Mesenchymal stem cell (in vitro differentiated cells and primary cell): ENCODE results near the gene ASCC1.

Source experiments
- DNase-seq: peaks from one replicate; pipeline ENCODE4 v3.0.0-alpha.2; 2013
- H2AFZ ChIP-seq: one replicate; pipeline ENCODE4 v1.6.1; 2013; ENCODE audit warnings: low read depth, mild to moderate bottlenecking, control low read depth, inconsistent platforms, low read length, moderate library complexity
- H2AK5ac ChIP-seq: 2 replicates; pipeline ENCODE4 v1.6.1; 2013; ENCODE audit warnings: low read length, moderate library complexity, mild to moderate bottlenecking, inconsistent platforms; ENCODE audit not compliant: severe bottlenecking
- H2BK120ac ChIP-seq: one replicate; pipeline ENCODE4 v1.6.1; 2013; ENCODE audit warnings: low read depth, mild to moderate bottlenecking, inconsistent platforms, low read length, moderate library complexity
- H2BK12ac ChIP-seq, 2 experiments: one replicate each; pipeline ENCODE4 v1.6.1; 2013; ENCODE audit warnings: inconsistent platforms in 2 of 2, low read length in 2 of 2, mild to moderate bottlenecking in 2 of 2, moderate library complexity in 2 of 2, control low read depth in 1 of 2
- H2BK15ac ChIP-seq: one replicate; pipeline ENCODE4 v1.6.1; 2013; ENCODE audit warnings: mild to moderate bottlenecking, low read depth, inconsistent platforms; ENCODE audit not compliant: poor library complexity, severe bottlenecking
- H2BK5ac ChIP-seq: 2 replicates; pipeline ENCODE4 v1.6.1; 2013; ENCODE audit warnings: low read depth, mild to moderate bottlenecking, low read length, control low read depth, inconsistent platforms; ENCODE audit not compliant: poor library complexity, severe bottlenecking
- H3K14ac ChIP-seq, 2 experiments: one replicate each; pipeline ENCODE4 v1.6.1; 2013; ENCODE audit warnings: inconsistent platforms in 2 of 2, low read length in 2 of 2, control low read depth in 1 of 2, mild to moderate bottlenecking in 1 of 2, moderate library complexity in 1 of 2
- H3K18ac ChIP-seq, 2 experiments: one replicate each; pipeline ENCODE4 v1.6.1; 2013; ENCODE audit warnings: inconsistent platforms in 2 of 2, low read length in 2 of 2, control low read depth in 1 of 2, low read depth in 1 of 2, mild to moderate bottlenecking in 1 of 2
- H3K23ac ChIP-seq, 2 experiments: one replicate each; pipeline ENCODE4 v1.6.1; 2013; ENCODE audit warnings: inconsistent platforms in 2 of 2, low read length in 2 of 2, mild to moderate bottlenecking in 2 of 2, moderate library complexity in 2 of 2, control low read depth in 1 of 2
- H3K27ac ChIP-seq: 2 replicates; pipeline ENCODE4 v1.5.1; 2013; ENCODE audit warnings: mild to moderate bottlenecking, moderate library complexity, low read length, control low read depth, inconsistent platforms; ENCODE audit not compliant: poor library complexity, severe bottlenecking
- H3K27me3 ChIP-seq, 2 experiments: 2 replicates each; pipeline versions ENCODE4 v1.6.1 to v1.7.0; 2013; ENCODE audit warnings: low read length in 2 of 2, mild to moderate bottlenecking in 2 of 2, moderate library complexity in 2 of 2, control low read depth in 1 of 2, inconsistent platforms in 1 of 2; ENCODE audit not compliant: control insufficient read depth in 1 of 2, insufficient read depth in 1 of 2
- H3K36me3 ChIP-seq, 2 experiments: 2 replicates each; pipeline versions ENCODE4 v1.6.1 to v1.7.0; 2013; ENCODE audit warnings: low read length in 2 of 2, control low read depth in 1 of 2, inconsistent platforms in 1 of 2, low read depth in 1 of 2, mild to moderate bottlenecking in 1 of 2; ENCODE audit not compliant: insufficient read depth in 2 of 2, control insufficient read depth in 1 of 2
- H3K4ac ChIP-seq, 2 experiments: one replicate each; pipeline ENCODE4 v1.6.1; 2013; ENCODE audit warnings: inconsistent platforms in 2 of 2, low read length in 2 of 2, mild to moderate bottlenecking in 2 of 2, moderate library complexity in 2 of 2, control low read depth in 1 of 2, low read depth in 1 of 2
- H3K4me1 ChIP-seq: 2 replicates; pipeline ENCODE4 v1.6.1; 2013; ENCODE audit warnings: low read depth, low read length, control low read depth; ENCODE audit not compliant: control insufficient read depth, insufficient read depth
- H3K4me2 ChIP-seq: 2 replicates; pipeline ENCODE4 v1.6.1; 2013; ENCODE audit warnings: low read length, mild to moderate bottlenecking, inconsistent platforms; ENCODE audit not compliant: poor library complexity, severe bottlenecking
- H3K4me3 ChIP-seq, 2 experiments: 2 replicates each; pipeline versions ENCODE4 v1.5.1 to v1.7.0; 2013; ENCODE audit warnings: low read length in 2 of 2, mild to moderate bottlenecking in 2 of 2, control low read depth in 1 of 2, low read depth in 1 of 2; ENCODE audit not compliant: insufficient read depth in 1 of 2
- H3K79me1 ChIP-seq: replicated peaks from 2 replicates; pipeline ENCODE4 v1.6.1; 2013; ENCODE audit warnings: mild to moderate bottlenecking, control low read depth, low read length, inconsistent platforms; ENCODE audit not compliant: poor library complexity, severe bottlenecking
- H3K9ac ChIP-seq: 2 replicates; pipeline ENCODE4 v1.7.0; 2013; ENCODE audit warnings: mild to moderate bottlenecking, low read length, moderate library complexity
- H3K9me3 ChIP-seq: 2 replicates; pipeline ENCODE4 v1.7.0; 2013; ENCODE audit warnings: mild to moderate bottlenecking, low read length; ENCODE audit not compliant: control insufficient read depth
- H4K8ac ChIP-seq: one replicate; pipeline ENCODE4 v1.6.1; 2013; ENCODE audit warnings: inconsistent platforms, mild to moderate bottlenecking, low read length, moderate library complexity
- H4K91ac ChIP-seq: one replicate; pipeline ENCODE4 v1.6.1; 2013; ENCODE audit warnings: mild to moderate bottlenecking, low read length, inconsistent platforms
- WGBS: methylation state at CpG from one replicate; pipeline ENCODE4 v1.1.7; 2013; ENCODE audit warnings: mixed read lengths; 5-methylcytosine and 5-hydroxymethylcytosine counted together

Gene ASCC1

GRCh38 chr10:72061930-72062329 is 154.1 kb downstream of the ASCC1 start:
- no peak overlapping the region for H2BK15ac ChIP-seq

GRCh38 chr10:72061491-72061890 is 154.6 kb downstream of the ASCC1 start:
- no peak overlapping the region for H4K8ac ChIP-seq
- H2BK15ac ChIP-seq = no peak overlapping the region
- no peak overlapping the region for H3K9ac ChIP-seq
- no peak overlapping the region for H2BK120ac ChIP-seq
- H3K27ac ChIP-seq = no peak overlapping the region
- no peak overlapping the region for H2BK5ac ChIP-seq
- no peaks in the 10 kb centered on the region for H3K79me1 ChIP-seq
- no peak overlapping the region for H3K4ac ChIP-seq
- no peak overlapping the region for H3K4me3 ChIP-seq
- H3K18ac ChIP-seq = no peak overlapping the region
- no peaks in the 10 kb centered on the region for H3K36me3 ChIP-seq
- no peak overlapping the region for H4K91ac ChIP-seq
- peaks cover 27 to 38% of the 10 kb centered on the region in 2 experiments for H3K27me3 ChIP-seq
- no peak overlapping the region for H2AK5ac ChIP-seq
- H3K14ac ChIP-seq = no peak overlapping the region
- WGBS = 74% methylated on average over 5 of the region's 5 CpGs
- H2AFZ ChIP-seq = no peak overlapping the region
- no peak overlapping the region for H3K4me2 ChIP-seq
- peaks cover 5% of the 10 kb centered on the region for H3K4me1 ChIP-seq
- no peak overlapping the region for H2BK12ac ChIP-seq
- DNase-seq = no peak
- H3K23ac ChIP-seq = no peak overlapping the region
- H3K9me3 ChIP-seq = no peaks in the 10 kb centered on the region

More at GRCh38 chr10:72061930-72062329, 154.1 kb downstream of the ASCC1 start:
- 87% methylated on average over 8 of the region's 9 CpGs for WGBS
- Histone ChIP-seq H3K4ac (no peak overlapping the region), H2BK12ac (no peak overlapping the region), H3K36me3 (no peaks in the 10 kb centered on the region), H3K27ac (no peak overlapping the region), H4K91ac (no peak overlapping the region), H3K4me1 (peaks cover 5% of the 10 kb centered on the region), H3K27me3 (peaks cover 27 to 40% of the 10 kb centered on the region in 2 experiments), H2BK120ac (no peak overlapping the region), H2AK5ac (no peak overlapping the region), H3K14ac (no peak overlapping the region), H3K4me3 (no peak overlapping the region), H3K79me1 (no peaks in the 10 kb centered on the region), H4K8ac (no peak overlapping the region), H2BK5ac (no peak overlapping the region), H2AFZ (no peak overlapping the region), H3K23ac (no peak overlapping the region), H3K9me3 (no peaks in the 10 kb centered on the region), H3K18ac (no peak overlapping the region), H3K4me2 (no peak overlapping the region), H3K9ac (no peak overlapping the region)
- no peak for DNase-seq

DNA sequence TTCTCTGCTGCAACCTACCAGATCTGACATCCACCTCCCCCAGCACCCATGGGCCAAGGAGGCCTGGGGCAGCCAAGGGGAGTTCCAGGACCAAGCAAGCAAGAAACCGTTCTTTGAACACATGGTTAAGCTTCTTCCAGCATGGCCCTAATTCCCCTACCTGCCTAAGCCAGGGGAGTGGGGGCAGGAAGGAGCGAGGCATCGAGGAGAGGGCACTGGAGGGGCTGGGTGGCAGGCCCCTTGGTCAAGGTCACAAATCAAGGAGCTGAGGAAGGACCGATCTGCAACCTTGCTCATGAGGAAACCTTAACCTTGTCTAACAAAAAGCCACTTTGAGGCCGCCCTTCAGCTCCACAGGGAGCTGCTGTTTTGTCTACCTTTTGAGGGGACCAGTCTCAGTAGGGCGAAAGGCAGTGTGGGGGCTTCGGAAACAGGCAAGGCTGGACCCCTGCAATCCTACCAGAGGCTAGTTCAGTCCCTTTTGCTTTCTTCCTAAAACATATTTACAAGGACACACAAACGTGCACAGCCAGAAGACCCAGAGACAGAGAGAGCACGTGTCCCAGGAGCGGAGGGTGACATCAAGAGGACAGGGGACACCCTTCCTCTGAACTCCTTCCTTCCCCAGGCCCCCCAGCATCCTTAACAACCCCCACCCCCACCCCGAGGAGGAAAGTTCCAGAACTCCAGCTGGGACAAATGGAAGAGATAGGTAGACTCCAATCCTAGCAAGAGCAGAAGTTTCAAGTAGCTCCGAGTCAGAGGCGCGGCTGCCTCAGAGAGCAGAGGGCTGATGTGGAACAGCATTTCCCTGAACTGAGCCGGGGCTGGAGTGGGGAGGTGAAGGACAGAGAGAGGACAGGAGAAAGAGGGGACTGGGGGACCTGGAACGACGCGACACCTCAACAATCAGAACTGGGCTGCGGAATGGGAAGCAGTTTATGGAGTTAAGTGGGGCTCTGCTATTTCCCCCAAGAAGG is 155.9 kb downstream of the ASCC1 start:
- Histone ChIP-seq H3K79me1 (no peaks in the 10 kb centered on the region), H3K18ac (no peak overlapping the region), H3K4ac (no peak overlapping the region), H3K36me3 (no peaks in the 10 kb centered on the region), H2AK5ac (no peak overlapping the region), H3K4me2 (no peak overlapping the region), H3K27ac (no peak overlapping the region), H3K14ac (no peak overlapping the region), H4K91ac (no peak overlapping the region), H2AFZ (no peak overlapping the region), H3K27me3 (peaks cover 32 to 42% of the 10 kb centered on the region in 2 experiments), H3K9ac (no peak overlapping the region), H3K4me3 (no peak overlapping the region), H4K8ac (no peak overlapping the region), H2BK15ac (no peak overlapping the region), H3K23ac (no peak overlapping the region), H2BK120ac (no peak overlapping the region), H2BK12ac (no peak overlapping the region), H3K4me1 (peaks cover 2% of the 10 kb centered on the region), H3K9me3 (no peaks in the 10 kb centered on the region), H2BK5ac (no peak overlapping the region)
- 91% methylated on average over 18 of the region's 19 CpGs for WGBS
- DNase-seq = no peak

GRCh38 chr10:72058989-72059842 is 156.9 kb downstream of the ASCC1 start:
- DNase-seq = peak; percentile 33
- Histone ChIP-seq H3K36me3 (no peaks in the 10 kb centered on the region), H3K27ac (no peak overlapping the region), H2AK5ac (no peak overlapping the region), H3K14ac (no peak overlapping the region), H2BK120ac (no peak overlapping the region), H2BK5ac (no peak overlapping the region), H3K27me3 (peaks cover 32 to 45% of the 10 kb centered on the region in 2 experiments), H2BK15ac (no peak overlapping the region), H3K4ac (no peak overlapping the region), H3K4me2 (no peak overlapping the region), H3K9me3 (no peaks in the 10 kb centered on the region), H3K4me1 (peaks cover 2% of the 10 kb centered on the region), H3K4me3 (no peak overlapping the region), H4K8ac (no peak overlapping the region), H2AFZ (no peak overlapping the region), H3K9ac (no peak overlapping the region), H3K18ac (no peak overlapping the region), H3K23ac (no peak overlapping the region), H2BK12ac (no peak overlapping the region), H4K91ac (no peak overlapping the region), H3K79me1 (no peaks in the 10 kb centered on the region)
- 66% methylated on average over 19 of the region's 21 CpGs for WGBS
